Chondrocyte (in vitro differentiated cells): Measurements from ENCODE around the gene FYCO1. TPM values are rescaled to one million over a fixed set of nuclear protein-coding genes. Genes with fewer than 3 reads are reported as not detected.

Experiments
- DNase-seq: peaks from one replicate; pipeline ENCODE4 v3.0.0; 2021; ENCODE audit warnings: mixed read lengths, low spot score
- H3K27ac Mint-ChIP-seq: one replicate; pipeline ENCODE4 v1.8.0; 2021; ENCODE audit warnings: mild to moderate bottlenecking, moderate library complexity, mixed read lengths; ENCODE audit not compliant: unreplicated experiment
- H3K27me3 Mint-ChIP-seq: 2 replicates; pipeline ENCODE4 v1.8.0; 2021; ENCODE audit warnings: low read depth, mixed read lengths
- H3K36me3 Mint-ChIP-seq: 2 replicates; pipeline ENCODE4 v1.8.0; 2021; ENCODE audit warnings: low read depth, mixed read lengths
- H3K4me1 Mint-ChIP-seq: 2 replicates; pipeline ENCODE4 v1.8.0; 2021; ENCODE audit warnings: low read depth, mild to moderate bottlenecking, mixed read lengths
- H3K4me3 Mint-ChIP-seq: one replicate; pipeline ENCODE4 v1.8.0; 2021; ENCODE audit warnings: mild to moderate bottlenecking, moderate library complexity, mixed read lengths; ENCODE audit not compliant: unreplicated experiment
- H3K9me3 Mint-ChIP-seq: 2 replicates; pipeline ENCODE4 v1.8.0; 2021; ENCODE audit warnings: low read depth, mixed read lengths
- CTCF ChIP-seq: fragments of 200-600 bp; sonication (generic); IDR thresholded peaks from 2 replicates; pipeline ENCODE4 v1.5.0; 2021; ENCODE audit warnings: antibody characterized with exemption, mild to moderate bottlenecking, moderate library complexity
- total RNA-seq: library from RNA; stranded (reverse); gene quantifications from 3 replicates; pipeline ENCODE4 v1.2.1, GENCODE V29; 2021

FYCO1 gene
- total RNA-seq, 1 donor from 2014 or later, result 31.6 TPM

GRCh38 chr3:46019707-46020106, 24.1 kb upstream of the FYCO1 start:
- Mint-ChIP-seq H3K27ac (no peak overlapping the region), H3K27me3 (peaks cover 9% of the 10 kb centered on the region), H3K4me1 (no peaks in the 10 kb centered on the region), H3K36me3 (no peaks in the 10 kb centered on the region), H3K9me3 (no peaks in the 10 kb centered on the region), H3K4me3 (no peak overlapping the region)
- DNase-seq, result no peak
- no peak for TF ChIP-seq CTCF

GRCh38 chr3:46017720-46018119, 22.1 kb upstream of the FYCO1 start:
- no peak for TF ChIP-seq CTCF
- Mint-ChIP-seq H3K27ac (no peak overlapping the region), H3K4me3 (no peak overlapping the region), H3K9me3 (no peaks in the 10 kb centered on the region), H3K36me3 (peaks cover 1% of the 10 kb centered on the region), H3K4me1 (no peaks in the 10 kb centered on the region), H3K27me3 (peaks cover 9% of the 10 kb centered on the region)
- no peak for DNase-seq

GRCh38 chr3:46013316-46014094, 17.9 kb upstream of the FYCO1 start:
- H3K27me3 Mint-ChIP-seq, result peaks cover 13% of the 10 kb centered on the region
- no peak for TF ChIP-seq CTCF
- H3K9me3 Mint-ChIP-seq, result no peaks in the 10 kb centered on the region
- no peaks in the 10 kb centered on the region for H3K4me1 Mint-ChIP-seq
- no peak for DNase-seq
- H3K36me3 Mint-ChIP-seq, result peaks cover 1% of the 10 kb centered on the region
- H3K4me3 Mint-ChIP-seq, result no peak overlapping the region
- H3K27ac Mint-ChIP-seq, result peak overlapping the region; percentile 43

- TF ChIP-seq CTCF, result no peak
- Mint-ChIP-seq H3K4me1 (no peaks in the 10 kb centered on the region), H3K9me3 (no peaks in the 10 kb centered on the region), H3K27me3 (peaks cover 13% of the 10 kb centered on the region), H3K36me3 (peaks cover 1% of the 10 kb centered on the region), H3K27ac (no peak overlapping the region), H3K4me3 (no peak overlapping the region)
- no peak for DNase-seq
These were observed 16.6 kb upstream of the FYCO1 start for GRCh38 chr3:46012246-46012645.

- Mint-ChIP-seq H3K27ac (no peak overlapping the region), H3K27me3 (peaks cover 13% of the 10 kb centered on the region), H3K9me3 (no peaks in the 10 kb centered on the region), H3K4me3 (no peak overlapping the region), H3K4me1 (peaks cover 9% of the 10 kb centered on the region), H3K36me3 (peaks cover 1% of the 10 kb centered on the region)
- DNase-seq, result no peak
- TF ChIP-seq CTCF, result no peak
These were observed 15.0 kb upstream of the FYCO1 start for GRCh38 chr3:46010519-46011113.
